NCI-H1930 (cell line): Measurements from ENCODE around the gene PDCD2.
A peak's percentile ranks its signal among the peaks of the same experiment; 100 is the strongest.
"Not testable (repeated sequence)": the region's sequence is repeated elsewhere in the genome, so short reads cannot be mapped to it uniquely, and the experiment has no call there.

Experiments
- DNase-seq, 2 experiments: peaks; one replicate each; lab custom pipeline; 2025; lab: John Stamatoyannopoulos, UW

PDCD2 gene

GRCh38 chr6:170584181-170584953 is at the start of gene PDCD2:
TSS of gene PDCD2 (minus strand) at chr6:170584637. CDS start at chr6:170584581, 56 bp downstream.
- DNase-seq, result peak; percentile 50 to 75

- not testable (repeated sequence) for DNase-seq
Observed at GRCh38 chr6:170616020-170616554, 31.6 kb upstream of the PDCD2 start.

GRCh38 chr6:170612256-170612804 is 27.9 kb upstream of the PDCD2 start:
- not testable (repeated sequence) for DNase-seq

- not testable (repeated sequence) for DNase-seq
Observed at GRCh38 chr6:170609225-170609624, 24.8 kb upstream of the PDCD2 start.

- DNase-seq, result no peak
Observed at GRCh38 chr6:170605574-170606259, 21.3 kb upstream of the PDCD2 start.

GRCh38 chr6:170597278-170597677 is 12.8 kb upstream of the PDCD2 start:
- DNase-seq, result no peak

- no peak for DNase-seq
Observed at GRCh38 chr6:170596426-170596825, 12.0 kb upstream of the PDCD2 start.

GRCh38 chr6:170590725-170591124 is 6.3 kb upstream of the PDCD2 start:
- no peak for DNase-seq

GRCh38 chr6:170584954-170585498 is 589 bp upstream of the PDCD2 start:
- DNase-seq, result no peak

GRCh38 chr6:170583756-170584180 is 669 bp downstream of the PDCD2 start:
- no peak for DNase-seq

- DNase-seq, result no peak
Observed at GRCh38 chr6:170578909-170579308, 5.5 kb downstream of the PDCD2 start.

GRCh38 chr6:170575250-170575649 is 9.2 kb downstream of the PDCD2 start:
- DNase-seq, result no peak

- DNase-seq, result no peak
Observed at GRCh38 chr6:170572704-170573466, 11.6 kb downstream of the PDCD2 start.

GRCh38 chr6:170564936-170565530 is 19.4 kb downstream of the PDCD2 start:
- DNase-seq, result no peak

- DNase-seq, result no peak
Observed at GRCh38 chr6:170561555-170561954, 22.9 kb downstream of the PDCD2 start.

- no peak for DNase-seq
Observed at GRCh38 chr6:170555305-170555704, 29.1 kb downstream of the PDCD2 start.

GRCh38 chr6:170554796-170555137 is 29.7 kb downstream of the PDCD2 start:
- no peak for DNase-seq

GRCh38 chr6:170554013-170554795 is 30.2 kb downstream of the PDCD2 start, which contains the start of gene TBP:
TSS of gene TBP (plus strand) at chr6:170554369. CDS start at chr6:170557030, 2,661 bp downstream.
- peak; percentile 84 to 90 for DNase-seq

- DNase-seq, result peak in 1 of 2 experiments; percentile 62
Observed at GRCh38 chr6:170553534-170554012, 30.9 kb downstream of the PDCD2 start.
